Mesothelial cell of epicardium (in vitro differentiated cells): ENCODE measurements around the gene TAS2R41. TPM values are rescaled to one million over a fixed set of nuclear protein-coding genes. Genes with fewer than 3 reads are reported as not detected.
A peak's percentile ranks its signal among the peaks of the same experiment; 100 is the strongest.

ENCODE experiments used
- DNase-seq, 2 experiments: peaks; one replicate each; pipeline ENCODE4 v3.0.0; 2021; ENCODE audit warnings: low spot score in 2 of 2; ENCODE audit not compliant: unreplicated experiment in 2 of 2
- H3K27ac Mint-ChIP-seq: 2 replicates; pipeline ENCODE4 v1.8.0; 2021; ENCODE audit warnings: mixed read lengths
- H3K27me3 Mint-ChIP-seq: 2 replicates; pipeline ENCODE4 v1.8.0; 2021; ENCODE audit warnings: low read depth, mixed read lengths
- H3K36me3 Mint-ChIP-seq: 2 replicates; pipeline ENCODE4 v1.8.0; 2021; ENCODE audit warnings: mixed read lengths
- H3K4me1 Mint-ChIP-seq: 2 replicates; pipeline ENCODE4 v1.8.0; 2021; ENCODE audit warnings: mixed read lengths
- H3K4me3 Mint-ChIP-seq: 2 replicates; pipeline ENCODE4 v1.8.0; 2021; ENCODE audit warnings: mild to moderate bottlenecking, moderate library complexity, mixed read lengths
- H3K9me3 Mint-ChIP-seq: 2 replicates; pipeline ENCODE4 v1.8.0; 2021; ENCODE audit warnings: mixed read lengths
- CTCF ChIP-seq: fragments of 200-600 bp; sonication (generic); IDR thresholded peaks from one replicate; pipeline ENCODE4 v1.5.0; 2021; ENCODE audit warnings: antibody characterized with exemption; ENCODE audit not compliant: unreplicated experiment
- total RNA-seq: library from RNA; stranded (reverse); gene quantifications from 3 replicates; pipeline ENCODE4 v1.2.1, GENCODE V29; 2021

The TAS2R41 gene
- total RNA-seq, 1 donor from 2014 or later: not detected

DNA sequence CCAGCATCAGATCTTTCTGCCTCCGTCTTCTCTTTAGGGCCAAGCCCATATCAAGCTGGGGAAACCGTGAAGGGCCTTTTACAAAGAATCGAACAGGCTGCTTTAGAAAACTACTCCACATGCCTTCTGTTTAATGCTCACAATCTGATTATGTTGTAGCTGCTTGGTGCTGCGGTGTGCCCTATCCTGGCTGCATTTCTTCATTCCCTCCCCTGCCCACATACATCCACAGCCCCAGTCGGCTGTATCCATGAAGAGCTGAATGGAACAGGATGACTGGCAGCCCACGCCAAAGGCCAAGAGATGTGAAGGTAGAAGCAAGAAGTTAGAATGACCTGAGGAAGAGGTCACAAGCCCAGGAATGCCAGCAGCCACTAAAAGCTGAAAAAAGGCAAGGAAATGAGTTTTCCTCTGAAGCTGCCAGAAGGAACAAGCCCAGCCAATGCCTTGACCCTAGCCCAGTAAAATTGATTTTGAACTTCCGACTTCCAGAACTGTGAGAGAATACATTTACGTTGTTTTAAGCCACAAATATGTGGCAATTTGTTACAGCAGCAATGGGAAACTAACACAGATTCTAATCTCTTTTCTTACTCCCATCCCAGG lies 22.2 kb downstream of the TAS2R41 start:
- peaks cover 3% of the 10 kb centered on the region for H3K9me3 Mint-ChIP-seq

GRCh38 chr7:143503261-143503660 lies 25.6 kb downstream of the TAS2R41 start:
- peaks cover 7% of the 10 kb centered on the region for H3K4me1 Mint-ChIP-seq

More for the DNA sequence above, 22.2 kb downstream of the TAS2R41 start:
- no peaks in the 10 kb centered on the region for H3K36me3 Mint-ChIP-seq
- peaks cover 10% of the 10 kb centered on the region for H3K27me3 Mint-ChIP-seq
- no peak for DNase-seq
- no peak for TF ChIP-seq CTCF
- peak overlapping the region; percentile 4 for H3K27ac Mint-ChIP-seq
- H3K4me3 Mint-ChIP-seq: no peak overlapping the region
- H3K4me1 Mint-ChIP-seq: peaks cover 7% of the 10 kb centered on the region

DNA sequence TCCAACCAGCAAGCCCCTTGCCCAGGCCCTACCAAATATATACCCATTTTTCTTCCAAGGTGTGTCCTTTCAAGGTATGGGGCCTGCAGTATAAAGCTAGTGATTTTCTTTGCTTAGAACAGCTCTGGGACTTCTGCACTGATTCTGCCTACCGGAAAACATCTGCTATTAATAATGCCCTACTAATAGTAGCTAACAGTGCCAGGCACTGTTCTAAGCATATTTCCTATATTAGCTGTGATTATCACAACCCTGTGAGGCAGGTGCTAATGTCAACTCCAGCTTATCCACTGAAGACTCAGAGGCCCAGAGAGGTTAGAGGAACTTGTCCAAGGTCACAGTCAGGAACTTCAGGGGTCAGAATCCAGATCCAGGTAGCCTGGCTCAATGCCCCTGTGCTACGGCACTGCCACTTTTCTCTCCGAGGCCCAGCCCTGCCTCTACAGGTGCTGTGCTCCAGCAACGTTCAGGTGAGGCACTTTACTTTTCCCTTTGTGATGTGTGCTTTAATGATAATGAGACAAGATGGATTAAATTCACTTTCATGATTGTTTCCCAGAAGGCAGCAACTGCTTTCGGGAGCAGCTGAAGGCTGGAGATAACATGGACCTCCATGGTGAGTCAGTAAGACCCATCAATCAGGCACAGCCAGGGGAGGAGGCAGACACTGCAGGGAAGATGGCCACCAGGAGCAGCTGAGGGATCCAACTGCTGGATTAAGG lies 26.7 kb downstream of the TAS2R41 start:
- no peaks in the 10 kb centered on the region for H3K36me3 Mint-ChIP-seq
- peaks cover 4% of the 10 kb centered on the region for H3K9me3 Mint-ChIP-seq
- peaks cover 10% of the 10 kb centered on the region for H3K27me3 Mint-ChIP-seq
- peaks cover 7% of the 10 kb centered on the region for H3K4me1 Mint-ChIP-seq
- H3K4me3 Mint-ChIP-seq: no peak overlapping the region
- no peak overlapping the region for H3K27ac Mint-ChIP-seq
- TF ChIP-seq CTCF: no peak
- DNase-seq: no peak

More at GRCh38 chr7:143503261-143503660, 25.6 kb downstream of the TAS2R41 start:
- Mint-ChIP-seq H3K27ac (no peak overlapping the region), H3K4me3 (no peak overlapping the region), H3K27me3 (peaks cover 10% of the 10 kb centered on the region), H3K36me3 (no peaks in the 10 kb centered on the region), H3K9me3 (peaks cover 4% of the 10 kb centered on the region)
- no peak for DNase-seq
- TF ChIP-seq CTCF: no peak

- Mint-ChIP-seq H3K36me3 (no peaks in the 10 kb centered on the region), H3K27me3 (peaks cover 10% of the 10 kb centered on the region), H3K27ac (no peak overlapping the region), H3K9me3 (peaks cover 4% of the 10 kb centered on the region), H3K4me1 (peaks cover 3% of the 10 kb centered on the region), H3K4me3 (no peak overlapping the region)
- DNase-seq: no peak
- TF ChIP-seq CTCF: no peak
Measured at GRCh38 chr7:143504937-143505297, 27.2 kb downstream of the TAS2R41 start.

- H3K27me3 Mint-ChIP-seq: peaks cover 10% of the 10 kb centered on the region
- TF ChIP-seq CTCF: no peak
- peaks cover 4% of the 10 kb centered on the region for H3K9me3 Mint-ChIP-seq
- no peaks in the 10 kb centered on the region for H3K36me3 Mint-ChIP-seq
- H3K27ac Mint-ChIP-seq: no peak overlapping the region
- no peak overlapping the region for H3K4me3 Mint-ChIP-seq
- DNase-seq: no peak
- H3K4me1 Mint-ChIP-seq: peaks cover 2% of the 10 kb centered on the region
Measured at GRCh38 chr7:143505838-143506237, 28.2 kb downstream of the TAS2R41 start.
